ENCODE measurements around the gene KLHL3.

The KLHL3 gene

DNA sequence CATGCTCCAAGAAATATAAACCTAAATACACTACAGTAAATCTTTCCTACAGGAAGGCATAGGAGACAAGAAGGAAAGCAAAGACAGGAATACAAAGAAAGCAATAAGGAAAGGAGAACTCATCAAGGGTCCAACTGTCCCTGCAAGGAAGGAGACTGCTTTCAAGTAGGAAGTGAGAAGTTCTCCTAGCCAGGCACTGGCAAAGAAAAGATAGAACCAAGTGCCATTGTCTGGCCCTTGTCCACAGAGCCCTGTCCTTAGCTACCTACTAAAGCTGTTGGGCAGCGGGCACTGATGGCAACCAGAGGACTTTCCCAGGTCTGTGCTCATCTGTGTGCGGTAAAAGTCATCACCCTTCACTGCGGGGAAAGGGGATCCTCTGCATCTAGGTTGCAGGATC is 108.2 kb downstream of the KLHL3 start:
- DNase-seq (ENCODE audit: extremely low read depth, low read depth): no peak

DNA sequence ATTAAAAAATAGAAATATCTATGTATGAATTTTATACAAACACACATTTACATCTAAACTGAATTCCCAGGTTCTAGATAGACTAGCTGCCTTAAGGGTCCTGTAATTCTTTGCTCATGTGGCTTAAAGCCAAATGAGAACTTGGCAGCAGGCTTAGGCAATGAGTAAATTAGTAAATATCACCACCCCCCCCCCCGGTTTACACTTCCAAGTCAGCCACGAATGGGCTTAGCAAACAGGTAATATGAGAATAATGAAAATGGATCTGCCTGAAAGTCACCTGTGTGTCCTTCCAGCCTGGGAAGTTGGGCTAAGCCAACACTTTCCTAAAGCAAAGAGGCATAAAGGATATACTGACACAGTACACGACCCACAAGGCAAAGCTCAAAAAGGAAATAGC is 108.6 kb downstream of the KLHL3 start:
- TF ChIP-seq, protein P1, sequence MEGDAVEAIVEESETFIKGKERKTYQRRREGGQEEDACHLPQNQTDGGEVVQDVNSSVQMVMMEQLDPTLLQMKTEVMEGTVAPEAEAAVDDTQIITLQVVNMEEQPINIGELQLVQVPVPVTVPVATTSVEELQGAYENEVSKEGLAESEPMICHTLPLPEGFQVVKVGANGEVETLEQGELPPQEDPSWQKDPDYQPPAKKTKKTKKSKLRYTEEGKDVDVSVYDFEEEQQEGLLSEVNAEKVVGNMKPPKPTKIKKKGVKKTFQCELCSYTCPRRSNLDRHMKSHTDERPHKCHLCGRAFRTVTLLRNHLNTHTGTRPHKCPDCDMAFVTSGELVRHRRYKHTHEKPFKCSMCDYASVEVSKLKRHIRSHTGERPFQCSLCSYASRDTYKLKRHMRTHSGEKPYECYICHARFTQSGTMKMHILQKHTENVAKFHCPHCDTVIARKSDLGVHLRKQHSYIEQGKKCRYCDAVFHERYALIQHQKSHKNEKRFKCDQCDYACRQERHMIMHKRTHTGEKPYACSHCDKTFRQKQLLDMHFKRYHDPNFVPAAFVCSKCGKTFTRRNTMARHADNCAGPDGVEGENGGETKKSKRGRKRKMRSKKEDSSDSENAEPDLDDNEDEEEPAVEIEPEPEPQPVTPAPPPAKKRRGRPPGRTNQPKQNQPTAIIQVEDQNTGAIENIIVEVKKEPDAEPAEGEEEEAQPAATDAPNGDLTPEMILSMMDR (IDR thresholded peaks at IDR 0.05; ENCODE audit: low read depth, low read length, missing control alignments): no peak
- H3K4me3 ChIP-seq (replicated peaks; ENCODE audit: low read depth, low read length): no peak overlapping the region
- DNase-seq (ENCODE audit: extremely low read depth, low read depth): no peak

More for the DNA sequence above, 108.2 kb downstream of the KLHL3 start:
- H3K4me3 ChIP-seq (replicated peaks; ENCODE audit: low read depth, low read length): no peak overlapping the region
- TF ChIP-seq, protein P1 (IDR thresholded peaks at IDR 0.05; ENCODE audit: low read depth, low read length, missing control alignments): no peak

DNA sequence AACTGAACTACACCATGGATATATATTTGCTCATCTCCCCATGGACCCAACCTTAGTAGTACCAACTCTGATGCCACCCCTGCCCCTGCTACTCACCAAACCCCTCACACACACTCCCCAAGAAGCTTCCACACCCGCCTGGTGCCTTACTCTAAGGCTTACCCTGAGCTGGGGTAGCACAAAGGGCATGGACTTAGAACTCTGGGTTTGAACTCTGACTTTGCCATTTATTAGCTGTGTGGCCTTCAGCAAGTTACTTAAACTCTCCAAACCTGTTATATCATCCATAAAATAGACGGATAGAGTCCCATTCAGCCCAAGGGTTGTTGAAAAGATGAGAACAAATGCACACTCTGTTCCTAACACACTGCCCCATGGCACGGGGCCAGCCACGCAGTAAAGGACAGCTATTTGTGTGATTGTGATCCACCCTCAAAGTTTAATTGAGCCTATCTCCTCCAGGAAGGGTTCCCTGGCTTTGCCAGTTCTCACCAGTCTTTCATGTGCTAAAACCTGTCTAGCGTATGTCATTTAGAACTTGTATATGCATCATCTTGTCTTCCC is 111.0 kb downstream of the KLHL3 start:
- no peak for DNase-seq (ENCODE audit: extremely low read depth, low read depth)
- H3K4me3 ChIP-seq (replicated peaks; ENCODE audit: low read depth, low read length): no peak overlapping the region
- TF ChIP-seq, protein P1 (IDR thresholded peaks at IDR 0.05; ENCODE audit: low read depth, low read length, missing control alignments): no peak

DNA sequence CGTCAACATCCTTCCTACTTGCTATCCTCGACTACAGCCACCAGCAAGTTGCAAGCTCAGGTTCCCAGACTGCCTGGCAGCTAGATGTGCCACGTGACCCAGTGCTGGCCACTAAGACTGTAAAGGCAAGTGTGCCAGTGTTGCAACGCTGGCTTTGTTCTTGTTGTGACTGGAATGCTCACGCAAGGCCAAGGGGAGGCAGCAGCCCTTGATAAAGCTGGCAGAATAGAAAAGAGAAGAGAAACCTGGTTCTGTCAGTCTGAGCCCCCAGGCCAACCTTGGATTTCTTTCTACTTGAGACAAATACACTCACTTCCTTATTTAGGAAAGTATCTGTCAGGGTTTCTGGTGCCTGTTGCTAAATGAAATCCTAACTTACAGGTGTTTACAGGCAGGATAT is 113.0 kb downstream of the KLHL3 start:
- H3K4me3 ChIP-seq (replicated peaks; ENCODE audit: low read depth, low read length): no peak overlapping the region
- TF ChIP-seq, protein P1 (IDR thresholded peaks at IDR 0.05; ENCODE audit: low read depth, low read length, missing control alignments): no peak
- no peak for DNase-seq (ENCODE audit: extremely low read depth, low read depth)

DNA sequence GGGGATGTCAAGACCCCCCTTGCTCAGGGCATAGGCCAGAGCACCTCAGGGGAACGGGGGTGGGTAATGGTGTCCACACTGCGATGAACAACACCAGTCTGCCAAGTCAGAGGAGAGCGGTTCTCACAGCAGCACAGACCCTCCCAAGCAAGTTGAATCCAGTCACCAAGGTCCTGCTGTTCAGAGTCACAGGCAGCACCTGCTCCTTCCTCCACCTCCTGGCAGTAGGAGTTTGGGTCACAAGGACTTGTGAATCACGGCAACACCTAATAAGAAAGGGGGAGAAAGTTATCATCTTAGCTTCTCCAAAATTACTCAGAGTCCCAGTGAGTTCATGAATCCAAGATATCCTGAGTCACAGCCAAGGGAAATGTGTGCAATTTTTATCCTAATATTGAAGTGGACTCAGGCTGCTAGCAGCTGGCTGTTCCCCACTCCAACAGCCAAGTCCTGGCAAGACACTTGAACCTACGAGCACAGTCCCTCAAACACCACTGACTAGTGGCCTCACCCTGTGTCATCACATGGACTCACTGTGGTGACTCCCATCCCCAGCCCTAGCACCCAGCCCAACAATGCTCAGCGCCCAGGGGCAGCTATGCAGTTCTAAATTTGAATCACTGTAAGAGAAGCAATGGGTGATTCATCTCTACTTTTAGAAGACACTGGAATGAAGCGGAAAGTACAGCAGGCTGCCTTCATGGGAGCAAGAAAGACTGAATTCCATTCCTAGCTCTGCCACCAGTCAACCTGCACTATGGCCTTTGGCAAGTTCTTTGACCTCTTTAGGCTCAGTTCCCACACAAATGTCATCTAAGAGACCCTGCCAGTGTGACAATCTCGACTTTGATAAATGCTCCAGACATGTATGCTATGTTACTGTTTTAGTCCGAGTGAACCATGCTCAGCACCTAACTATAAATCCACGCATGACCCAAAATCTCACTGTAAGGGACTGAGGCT is 113.7 kb downstream of the KLHL3 start:
- TF ChIP-seq, protein P1 (IDR thresholded peaks at IDR 0.05; ENCODE audit: low read depth, low read length, missing control alignments): no peak
- DNase-seq (ENCODE audit: extremely low read depth, low read depth): no peak
- H3K4me3 ChIP-seq (replicated peaks; ENCODE audit: low read depth, low read length): no peak overlapping the region

DNA sequence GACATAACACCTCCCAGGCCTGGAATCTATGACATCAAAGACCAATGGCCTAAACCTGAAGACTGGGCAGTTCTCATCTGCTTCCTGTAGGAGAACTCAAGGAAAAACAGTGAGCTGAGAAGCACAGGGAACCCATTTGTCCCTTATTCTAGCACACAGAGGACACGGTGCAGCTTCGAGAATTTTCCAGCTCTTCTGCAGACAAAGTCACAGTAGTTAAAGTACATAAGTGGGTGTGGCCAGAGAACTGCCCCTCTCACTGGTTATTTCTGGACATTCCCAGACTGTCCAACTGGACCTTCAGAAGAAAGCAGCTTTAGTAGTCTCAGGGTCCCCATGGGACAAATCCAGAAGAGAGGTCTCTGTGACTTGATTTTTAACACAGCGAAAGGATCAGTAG is 114.6 kb downstream of the KLHL3 start:
- TF ChIP-seq, protein P1 (IDR thresholded peaks at IDR 0.05; ENCODE audit: low read depth, low read length, missing control alignments): no peak
- DNase-seq (ENCODE audit: extremely low read depth, low read depth): no peak
- no peak overlapping the region for H3K4me3 ChIP-seq (replicated peaks; ENCODE audit: low read depth, low read length)

Measured in HFF-Myc (cell line).